ENCODE measurements around the gene ACTR5.

ACTR5 gene

DNA sequence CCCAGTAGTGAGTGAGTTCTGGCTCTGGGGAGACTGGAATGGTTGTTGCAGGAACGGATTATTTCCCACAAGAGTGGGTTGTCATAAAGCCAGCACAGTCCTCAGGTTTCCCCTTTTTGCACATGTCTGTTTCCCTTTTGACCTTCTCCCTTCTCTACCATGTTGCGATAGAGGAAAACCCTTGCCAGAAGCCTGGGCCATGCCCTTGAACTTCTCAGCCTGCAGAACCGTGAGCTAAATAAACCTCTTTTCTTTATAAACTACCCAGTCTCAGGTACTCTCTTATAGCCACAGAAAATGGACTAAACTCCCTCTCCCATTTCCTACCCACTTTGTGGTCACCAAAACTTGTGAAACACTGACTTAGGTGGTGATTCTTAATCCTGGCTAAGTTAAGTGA is 50.0 kb downstream of the ACTR5 start:
- in situ Hi-C loops (cut with HindIII; ENCODE audit: low sequenced_read_pairs), result no loop called here
- TF ChIP-seq, protein P1, sequence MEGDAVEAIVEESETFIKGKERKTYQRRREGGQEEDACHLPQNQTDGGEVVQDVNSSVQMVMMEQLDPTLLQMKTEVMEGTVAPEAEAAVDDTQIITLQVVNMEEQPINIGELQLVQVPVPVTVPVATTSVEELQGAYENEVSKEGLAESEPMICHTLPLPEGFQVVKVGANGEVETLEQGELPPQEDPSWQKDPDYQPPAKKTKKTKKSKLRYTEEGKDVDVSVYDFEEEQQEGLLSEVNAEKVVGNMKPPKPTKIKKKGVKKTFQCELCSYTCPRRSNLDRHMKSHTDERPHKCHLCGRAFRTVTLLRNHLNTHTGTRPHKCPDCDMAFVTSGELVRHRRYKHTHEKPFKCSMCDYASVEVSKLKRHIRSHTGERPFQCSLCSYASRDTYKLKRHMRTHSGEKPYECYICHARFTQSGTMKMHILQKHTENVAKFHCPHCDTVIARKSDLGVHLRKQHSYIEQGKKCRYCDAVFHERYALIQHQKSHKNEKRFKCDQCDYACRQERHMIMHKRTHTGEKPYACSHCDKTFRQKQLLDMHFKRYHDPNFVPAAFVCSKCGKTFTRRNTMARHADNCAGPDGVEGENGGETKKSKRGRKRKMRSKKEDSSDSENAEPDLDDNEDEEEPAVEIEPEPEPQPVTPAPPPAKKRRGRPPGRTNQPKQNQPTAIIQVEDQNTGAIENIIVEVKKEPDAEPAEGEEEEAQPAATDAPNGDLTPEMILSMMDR (IDR thresholded peaks at IDR 0.05; ENCODE audit: low read depth, low read length, missing control alignments), result no peak
- DNase-seq (ENCODE audit: low read depth), result no peak
- H3K4me3 ChIP-seq (ENCODE audit: low read depth, low read length), result no peak overlapping the region

GRCh38 chr20:38799203-38799602 is 50.9 kb downstream of the ACTR5 start:
- no peak overlapping the region for H3K4me3 ChIP-seq (ENCODE audit: low read depth, low read length)
- no peak for DNase-seq (ENCODE audit: low read depth)
- in situ Hi-C loops (cut with HindIII; ENCODE audit: low sequenced_read_pairs), result no loop called here
- TF ChIP-seq, protein P1 (IDR thresholded peaks at IDR 0.05; ENCODE audit: low read depth, low read length, missing control alignments), result no peak

- no peak for DNase-seq (ENCODE audit: low read depth)
- in situ Hi-C loops (cut with HindIII; ENCODE audit: low sequenced_read_pairs), result no loop called here
- TF ChIP-seq, protein P1 (IDR thresholded peaks at IDR 0.05; ENCODE audit: low read depth, low read length, missing control alignments), result no peak
- H3K4me3 ChIP-seq (ENCODE audit: low read depth, low read length), result no peak overlapping the region
These were observed 52.6 kb downstream of the ACTR5 start for GRCh38 chr20:38800882-38801281.

GRCh38 chr20:38804221-38804620 is 56.0 kb downstream of the ACTR5 start:
- no peak for DNase-seq (ENCODE audit: low read depth)
- in situ Hi-C loops (cut with HindIII; ENCODE audit: low sequenced_read_pairs), result no loop called here
- TF ChIP-seq, protein P1 (IDR thresholded peaks at IDR 0.05; ENCODE audit: low read depth, low read length, missing control alignments), result no peak
- H3K4me3 ChIP-seq (ENCODE audit: low read depth, low read length), result no peak overlapping the region

DNA sequence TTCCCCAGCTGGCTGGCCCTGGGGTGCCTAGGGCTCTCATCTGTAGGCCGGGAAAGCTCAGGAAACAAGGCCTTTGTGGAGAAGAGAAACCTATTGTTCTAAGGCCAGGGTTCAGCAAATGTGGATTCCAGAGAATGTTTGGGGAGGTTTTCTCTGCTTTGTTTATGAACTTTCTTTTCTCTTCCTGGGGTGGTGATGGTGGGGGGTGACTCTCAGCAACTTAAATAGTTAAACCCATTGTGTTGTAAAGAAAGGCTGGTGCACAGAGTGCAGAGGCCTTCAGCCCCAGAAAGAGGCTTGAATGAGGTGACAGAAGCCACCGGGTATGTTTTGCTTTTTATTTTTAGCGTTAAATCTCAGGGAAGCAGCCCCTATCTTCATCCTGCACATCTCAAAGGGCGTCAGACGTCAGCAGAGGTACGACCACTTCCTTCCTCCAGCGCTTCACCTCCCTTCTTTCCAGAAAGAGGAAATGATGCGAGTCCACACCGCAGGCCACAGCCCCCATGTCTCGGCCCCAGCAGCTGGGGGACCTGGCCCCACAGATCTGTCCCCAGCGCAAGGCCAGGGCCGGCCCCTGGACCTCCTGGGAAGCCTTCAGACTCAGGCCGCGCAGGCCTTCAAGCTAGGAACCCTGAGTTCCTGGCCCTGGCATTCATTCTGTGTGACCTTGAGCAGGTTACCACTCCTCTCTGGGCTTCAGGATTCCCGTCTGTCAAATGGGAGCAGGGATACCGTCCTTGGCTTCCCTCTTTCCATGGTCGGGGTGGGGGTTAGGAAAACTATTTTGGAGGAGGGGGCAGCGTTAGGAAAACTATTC is 56.6 kb downstream of the ACTR5 start:
- in situ Hi-C loops (cut with HindIII; ENCODE audit: low sequenced_read_pairs), result no loop called here
- no peak for DNase-seq (ENCODE audit: low read depth)
- TF ChIP-seq, protein P1 (IDR thresholded peaks at IDR 0.05; ENCODE audit: low read depth, low read length, missing control alignments), result no peak
- H3K4me3 ChIP-seq (ENCODE audit: low read depth, low read length), result peak overlapping the region; percentile 32

- TF ChIP-seq, protein P1 (IDR thresholded peaks at IDR 0.05; ENCODE audit: low read depth, low read length, missing control alignments), result no peak
- in situ Hi-C loops (cut with HindIII; ENCODE audit: low sequenced_read_pairs), result no loop called here
- no peak for DNase-seq (ENCODE audit: low read depth)
- H3K4me3 ChIP-seq (ENCODE audit: low read depth, low read length), result peak within 1 kb of the TSS; percentile 32
These were observed 57.3 kb downstream of the ACTR5 start, which contains the start of gene PPP1R16B for GRCh38 chr20:38805502-38805957. Gene PPP1R16B, plus strand, starts transcription at chr20:38805697. Its CDS starts 30,229 bp downstream, at chr20:38835926.

Measured in astrocyte of the cerebellum (primary cell).